NB4 (cell line): ENCODE measurements around the gene XRCC1.

Experiments
- CTCF ChIP-seq: IDR thresholded peaks from one replicate; pipeline ENCODE4 v1.5.1; 2012; ENCODE audit warnings: low read depth, low read length
- MAX ChIP-seq: IDR thresholded peaks from 2 replicates; pipeline ENCODE4 v1.6.1; 2011; ENCODE audit warnings: low read depth, low read length
- MYC ChIP-seq: IDR thresholded peaks from 2 replicates; pipeline ENCODE4 v1.6.1; 2011; ENCODE audit warnings: low read depth, low read length
- POLR2A ChIP-seq: IDR thresholded peaks from 2 replicates; pipeline ENCODE4 v1.6.1; 2011; ENCODE audit warnings: mild to moderate bottlenecking; ENCODE audit not compliant: insufficient read length; ENCODE audit errors: extremely low read depth

GRCh38 chr19:43507880-43508279, 67.4 kb downstream of the XRCC1 start:
- no peak for TF ChIP-seq CTCF
- TF ChIP-seq POLR2A = no peak
- TF ChIP-seq MAX = no peak
- no peak for TF ChIP-seq MYC
